ENCODE measurements around the gene NEK3. TPM values are rescaled to one million over a fixed set of nuclear protein-coding genes. Genes with fewer than 3 reads are reported as not detected.
A peak's percentile ranks its signal among the peaks of the same experiment; 100 is the strongest.
"Not testable (repeated sequence)": the region's sequence is repeated elsewhere in the genome, so short reads cannot be mapped to it uniquely, and the experiment has no call there.

The NEK3 gene
- total RNA-seq, 1 experiment from 2014 or later: 1.6 TPM

- intact Hi-C loops (cut with micrococcal nuclease; ENCODE audit: unreplicated experiment): not testable (repeated sequence)
Measured at GRCh38 chr13:52202506-52202905, 43.1 kb upstream of the NEK3 start.

GRCh38 chr13:52201439-52202193 lies 42.2 kb upstream of the NEK3 start:
- H3K4me2 ChIP-seq; CTCF ChIA-PET; H3F3A ChIP-seq (ENCODE audit: insufficient read depth, low read depth); H4K20me1 ChIP-seq (ENCODE audit: insufficient read depth); H3K79me2 ChIP-seq (ENCODE audit: low read depth); H3K9me3 ChIP-seq (ENCODE audit: insufficient read depth, low read depth); H3K9me2 ChIP-seq (ENCODE audit: insufficient read depth); H3K4me1 ChIP-seq (replicated peaks; ENCODE audit: insufficient read depth); H3K36me3 ChIP-seq (ENCODE audit: low read depth); BruUV-seq (replicated peaks); POLR2A ChIA-PET (ENCODE audit: unreplicated experiment); H3K4me3 ChIP-seq; H2AFZ ChIP-seq; H3K27ac ChIP-seq; intact Hi-C loops (cut with micrococcal nuclease; ENCODE audit: unreplicated experiment); H3K27me3 ChIP-seq (ENCODE audit: insufficient read depth, low read depth): not testable (repeated sequence)
- DNase-seq: peak; percentile 15 to 46
- TF ChIP-seq CTCF (conservative IDR thresholded peaks at IDR 0.05): peak; percentile 61

More at GRCh38 chr13:52202506-52202905, 43.1 kb upstream of the NEK3 start:
- POLR2A ChIA-PET (ENCODE audit: unreplicated experiment); H3K9me3 ChIP-seq (ENCODE audit: insufficient read depth, low read depth); H3K27ac ChIP-seq; H3K4me3 ChIP-seq; DNase-seq; H4K20me1 ChIP-seq (ENCODE audit: insufficient read depth); CTCF ChIA-PET; H3K9me2 ChIP-seq (ENCODE audit: insufficient read depth); H3K79me2 ChIP-seq (ENCODE audit: low read depth); H3K4me2 ChIP-seq; BruUV-seq (replicated peaks); H3F3A ChIP-seq (ENCODE audit: insufficient read depth, low read depth); H3K27me3 ChIP-seq (ENCODE audit: insufficient read depth, low read depth); H3K36me3 ChIP-seq (ENCODE audit: low read depth); H2AFZ ChIP-seq; H3K4me1 ChIP-seq (replicated peaks; ENCODE audit: insufficient read depth): not testable (repeated sequence)

- no peak for DNase-seq
- Histone ChIP-seq H3K9me3 (ENCODE audit: insufficient read depth, low read depth) (no peaks in the 10 kb centered on the region), H3K27ac (no peak overlapping the region), H2AFZ (no peak overlapping the region), H3K4me1 (replicated peaks; ENCODE audit: insufficient read depth) (peaks cover 13% of the 10 kb centered on the region), H3K4me2 (peak overlapping the region; percentile 89; the same call in 1 of the 2 replicates), H3K27me3 (ENCODE audit: insufficient read depth, low read depth) (no peaks in the 10 kb centered on the region), H4K20me1 (ENCODE audit: insufficient read depth) (no peaks in the 10 kb centered on the region), H3K4me3 (no peak overlapping the region), H3K79me2 (ENCODE audit: low read depth) (peaks cover 18% of the 10 kb centered on the region), H3K36me3 (ENCODE audit: low read depth) (no peaks in the 10 kb centered on the region), H3K9me2 (ENCODE audit: insufficient read depth) (no peaks in the 10 kb centered on the region), H3F3A (ENCODE audit: insufficient read depth, low read depth) (peaks cover 7% of the 10 kb centered on the region; the same call in 1 of the 2 replicates)
- intact Hi-C loops (cut with micrococcal nuclease; ENCODE audit: unreplicated experiment): loop anchor here (2.0 to 10.0 kb wide), 2 partner anchors 259 to 381 kb away; partner anchors contain the start of gene CKAP2
- no TSS peak for BruUV-seq (replicated peaks)
- no peak for TF ChIP-seq EZH2 (IDR thresholded peaks at IDR 0.05; ENCODE audit: low read depth)
- no peak for TF ChIP-seq CTCF (conservative IDR thresholded peaks at IDR 0.05)
- CTCF ChIA-PET: no interaction called here
- POLR2A ChIA-PET (ENCODE audit: unreplicated experiment): no interaction called here
Measured at GRCh38 chr13:52195401-52195837, 36.0 kb upstream of the NEK3 start.
